Mammary epithelial cell (primary cell): ENCODE results near the gene ANAPC7.

ENCODE experiments used
- CTCF ChIP-seq, 2 donors: IDR thresholded peaks in 1 of 2; conservative IDR thresholded peaks in 1 of 2; 2 replicates each; pipeline ENCODE4 v1.5.1; 2011 to 2012; ENCODE audit warnings: inconsistent platforms in 2 of 2, low read length in 2 of 2, mild to moderate bottlenecking in 2 of 2, control low read depth in 1 of 2, low read depth in 1 of 2; ENCODE audit not compliant: insufficient read depth in 1 of 2; ENCODE audit errors: extremely low read depth in 1 of 2
- EZH2 ChIP-seq: IDR thresholded peaks from 2 replicates; pipeline ENCODE4 v1.6.1; 2012; ENCODE audit warnings: low read length, inconsistent platforms, borderline replicate concordance

- TF ChIP-seq CTCF (conservative IDR thresholded peaks at IDR 0.05 in 1 of 2, IDR thresholded peaks at IDR 0.05 in 1 of 2; ENCODE audit: extremely low read depth in 1 of 2, insufficient read depth in 1 of 2, low read depth in 1 of 2, low read length in 2 of 2) (no peak), EZH2 (no peak)
Observed at GRCh38 chr12:110373025-110373424, 30.5 kb downstream of the ANAPC7 start.
